Activated CD4-positive, alpha-beta T cell treated with anti-CD3 and anti-CD28 coated beads, Interleukin-2, amount 10 ng/mL, durations not matched to agents 24 days and 14 days (primary cell): ENCODE data around the gene ERFE. TPM values are rescaled to one million over a fixed set of nuclear protein-coding genes. Genes with fewer than 3 reads are reported as not detected.

Experiments used
- DNase-seq: peaks from one replicate; pipeline ENCODE4 v3.0.0; 2022
- H3K27ac Mint-ChIP-seq: one replicate; pipeline ENCODE4 v1.8.0; 2022; ENCODE audit warnings: mild to moderate bottlenecking, mixed read lengths
- H3K27me3 Mint-ChIP-seq: one replicate; pipeline ENCODE4 v1.8.0; 2022; ENCODE audit warnings: mixed read lengths
- H3K36me3 Mint-ChIP-seq: one replicate; pipeline ENCODE4 v1.8.0; 2022; ENCODE audit warnings: low read depth, mild to moderate bottlenecking, mixed read lengths
- H3K4me1 Mint-ChIP-seq: one replicate; pipeline ENCODE4 v1.8.0; 2021; ENCODE audit warnings: mixed read lengths
- H3K4me3 Mint-ChIP-seq: one replicate; pipeline ENCODE4 v1.8.0; 2022; ENCODE audit warnings: mild to moderate bottlenecking, moderate library complexity, mixed read lengths
- H3K9me3 Mint-ChIP-seq: one replicate; pipeline ENCODE4 v1.8.0; 2021; ENCODE audit warnings: mixed read lengths
- intact Hi-C: fragments of 100-400 bp; cut with micrococcal nuclease; formaldehyde crosslinking; loops from one replicate; pipeline ENCODE4 v1.15.1; 2023
- total RNA-seq: library from RNA; stranded (reverse); gene quantifications from 2 replicates; pipeline ENCODE4 v1.2.3, GENCODE V29; 2022

The ERFE gene
- total RNA-seq, 1 donor from 2014 or later = 0.37 TPM

- no peaks in the 10 kb centered on the region for H3K9me3 Mint-ChIP-seq
- no peaks in the 10 kb centered on the region for H3K27me3 Mint-ChIP-seq
- H3K4me1 Mint-ChIP-seq = no peaks in the 10 kb centered on the region
- H3K4me3 Mint-ChIP-seq = no peak overlapping the region
- H3K27ac Mint-ChIP-seq = no peak overlapping the region
- intact Hi-C loops = no loop called here
- no peak for DNase-seq
- H3K36me3 Mint-ChIP-seq = no peaks in the 10 kb centered on the region
Observed at GRCh38 chr2:238150686-238151085, 8.1 kb upstream of the ERFE start.

- H3K4me1 Mint-ChIP-seq = no peaks in the 10 kb centered on the region
- H3K9me3 Mint-ChIP-seq = no peaks in the 10 kb centered on the region
- no peak for DNase-seq
- H3K27ac Mint-ChIP-seq = no peak overlapping the region
- intact Hi-C loops = no loop called here
- H3K4me3 Mint-ChIP-seq = no peak overlapping the region
- no peaks in the 10 kb centered on the region for H3K36me3 Mint-ChIP-seq
- H3K27me3 Mint-ChIP-seq = no peaks in the 10 kb centered on the region
Observed at GRCh38 chr2:238151205-238151604, 7.6 kb upstream of the ERFE start.

- no peak overlapping the region for H3K4me3 Mint-ChIP-seq
- no peaks in the 10 kb centered on the region for H3K27me3 Mint-ChIP-seq
- no peaks in the 10 kb centered on the region for H3K4me1 Mint-ChIP-seq
- no peaks in the 10 kb centered on the region for H3K9me3 Mint-ChIP-seq
- H3K27ac Mint-ChIP-seq = no peak overlapping the region
- no peaks in the 10 kb centered on the region for H3K36me3 Mint-ChIP-seq
- no peak for DNase-seq
- intact Hi-C loops = no loop called here
Observed at GRCh38 chr2:238151628-238152235, 7.0 kb upstream of the ERFE start.

- no peaks in the 10 kb centered on the region for H3K4me1 Mint-ChIP-seq
- intact Hi-C loops = no loop called here
- no peaks in the 10 kb centered on the region for H3K9me3 Mint-ChIP-seq
- no peak overlapping the region for H3K4me3 Mint-ChIP-seq
- H3K36me3 Mint-ChIP-seq = no peaks in the 10 kb centered on the region
- H3K27ac Mint-ChIP-seq = no peak overlapping the region
- no peak for DNase-seq
- no peaks in the 10 kb centered on the region for H3K27me3 Mint-ChIP-seq
Observed at GRCh38 chr2:238152771-238153688, 5.7 kb upstream of the ERFE start.

GRCh38 chr2:238154570-238154969, 4.2 kb upstream of the ERFE start:
- Mint-ChIP-seq H3K27ac (no peak overlapping the region), H3K4me3 (no peak overlapping the region), H3K4me1 (peaks cover 4% of the 10 kb centered on the region), H3K36me3 (no peaks in the 10 kb centered on the region), H3K9me3 (no peaks in the 10 kb centered on the region), H3K27me3 (peaks cover 4% of the 10 kb centered on the region)
- intact Hi-C loops = no loop called here
- no peak for DNase-seq

GRCh38 chr2:238155051-238155760, 3.6 kb upstream of the ERFE start:
- H3K9me3 Mint-ChIP-seq = no peaks in the 10 kb centered on the region
- DNase-seq = no peak
- intact Hi-C loops = no loop called here
- peaks cover 8% of the 10 kb centered on the region for H3K27me3 Mint-ChIP-seq
- no peak overlapping the region for H3K27ac Mint-ChIP-seq
- no peak overlapping the region for H3K4me3 Mint-ChIP-seq
- H3K4me1 Mint-ChIP-seq = peaks cover 4% of the 10 kb centered on the region
- H3K36me3 Mint-ChIP-seq = no peaks in the 10 kb centered on the region

- H3K4me1 Mint-ChIP-seq = peaks cover 4% of the 10 kb centered on the region
- peaks cover 13% of the 10 kb centered on the region for H3K27me3 Mint-ChIP-seq
- no peak overlapping the region for H3K4me3 Mint-ChIP-seq
- H3K9me3 Mint-ChIP-seq = no peaks in the 10 kb centered on the region
- no peaks in the 10 kb centered on the region for H3K36me3 Mint-ChIP-seq
- no peak for DNase-seq
- H3K27ac Mint-ChIP-seq = no peak overlapping the region
- intact Hi-C loops = no loop called here
Observed at GRCh38 chr2:238155761-238156694, 2.7 kb upstream of the ERFE start.

- H3K4me1 Mint-ChIP-seq = peaks cover 4% of the 10 kb centered on the region
- intact Hi-C loops = no loop called here
- H3K9me3 Mint-ChIP-seq = no peaks in the 10 kb centered on the region
- H3K27me3 Mint-ChIP-seq = peaks cover 25% of the 10 kb centered on the region
- no peak overlapping the region for H3K4me3 Mint-ChIP-seq
- H3K36me3 Mint-ChIP-seq = no peaks in the 10 kb centered on the region
- H3K27ac Mint-ChIP-seq = no peak overlapping the region
- no peak for DNase-seq
Observed at GRCh38 chr2:238157506-238158017, 1.2 kb upstream of the ERFE start.

GRCh38 chr2:238158018-238158508, 707 bp upstream of the ERFE start:
- DNase-seq = no peak
- H3K27ac Mint-ChIP-seq = no peak overlapping the region
- peaks cover 27% of the 10 kb centered on the region for H3K27me3 Mint-ChIP-seq
- H3K36me3 Mint-ChIP-seq = no peaks in the 10 kb centered on the region
- intact Hi-C loops = no loop called here
- H3K4me1 Mint-ChIP-seq = peaks cover 4% of the 10 kb centered on the region
- peak overlapping the region; percentile 30 for H3K4me3 Mint-ChIP-seq
- H3K9me3 Mint-ChIP-seq = no peaks in the 10 kb centered on the region

GRCh38 chr2:238159071-238159539, 335 bp downstream of the ERFE start:
- Mint-ChIP-seq H3K36me3 (no peaks in the 10 kb centered on the region), H3K27me3 (peaks cover 27% of the 10 kb centered on the region), H3K4me3 (peak overlapping the region; percentile 77), H3K4me1 (peaks cover 4% of the 10 kb centered on the region), H3K9me3 (no peaks in the 10 kb centered on the region), H3K27ac (peak overlapping the region; percentile 58)
- intact Hi-C loops = no loop called here
- peak; percentile 69 for DNase-seq

GRCh38 chr2:238159661-238160205, 963 bp downstream of the ERFE start:
- intact Hi-C loops = loop anchor here (5.0 kb wide), 1 partner anchor 103 kb away; no protein-coding TSS in a partner anchor
- peaks cover 4% of the 10 kb centered on the region for H3K4me1 Mint-ChIP-seq
- H3K27me3 Mint-ChIP-seq = peaks cover 31% of the 10 kb centered on the region

GRCh38 chr2:238160206-238161129, 1.7 kb downstream of the ERFE start:
- H3K4me3 Mint-ChIP-seq = no peak overlapping the region
- H3K4me1 Mint-ChIP-seq = peaks cover 4% of the 10 kb centered on the region
- intact Hi-C loops = loop anchor here (5.0 kb wide), 1 partner anchor 102 kb away; no protein-coding TSS in a partner anchor
- H3K9me3 Mint-ChIP-seq = no peaks in the 10 kb centered on the region
- no peaks in the 10 kb centered on the region for H3K36me3 Mint-ChIP-seq
- no peak overlapping the region for H3K27ac Mint-ChIP-seq
- DNase-seq = no peak
- peaks cover 36% of the 10 kb centered on the region for H3K27me3 Mint-ChIP-seq

More at GRCh38 chr2:238159661-238160205, 963 bp downstream of the ERFE start:
- Mint-ChIP-seq H3K27ac (no peak overlapping the region), H3K36me3 (no peaks in the 10 kb centered on the region), H3K9me3 (no peaks in the 10 kb centered on the region), H3K4me3 (peak overlapping the region; percentile 77)
- no peak for DNase-seq
